GM12865 (cell line): ENCODE results near the gene GFAP.

Experiments used
- DNase-seq: peaks from one replicate; pipeline ENCODE4 v3.0.0; 2010; ENCODE audit warnings: low read depth
- H3K4me3 ChIP-seq: 2 replicates; pipeline ENCODE4 v1.5.1; 2011; ENCODE audit warnings: mild to moderate bottlenecking, low read depth, low read length, control low read depth
- TF ChIP-seq, protein P1 (sequence below): IDR thresholded peaks from 2 replicates; pipeline ENCODE4 v1.5.1; 2011; ENCODE audit warnings: low read length, control low read depth, low read depth, inconsistent platforms; ENCODE audit not compliant: insufficient read depth; ENCODE audit errors: missing control alignments

The GFAP gene

DNA sequence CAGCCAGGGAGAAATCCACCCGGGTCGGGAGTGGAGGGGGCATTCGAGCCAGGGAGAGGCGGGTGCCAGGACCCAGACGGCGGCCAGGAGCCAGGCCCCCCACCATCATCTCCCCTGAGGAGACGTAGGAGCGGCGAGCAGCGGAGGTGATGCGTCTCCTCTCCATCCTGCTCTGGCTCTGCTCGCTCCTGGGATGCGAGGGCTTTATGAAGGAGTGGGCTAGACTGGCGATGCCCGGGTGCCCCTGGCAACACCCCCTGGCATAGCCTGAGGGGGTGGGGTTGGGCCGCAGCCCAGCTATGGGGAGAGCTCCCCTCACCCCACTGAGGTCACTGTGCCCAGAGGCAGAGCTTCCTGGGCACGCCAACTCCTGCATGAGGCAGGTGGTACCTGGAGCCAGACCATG, at the start of gene GFAP:
TSS of gene GFAP (minus strand) at position 180 of the 406 bp plus-strand sequence. CDS start at position 166, 14 bp downstream.
- no peak for DNase-seq
- TF ChIP-seq, protein P1, sequence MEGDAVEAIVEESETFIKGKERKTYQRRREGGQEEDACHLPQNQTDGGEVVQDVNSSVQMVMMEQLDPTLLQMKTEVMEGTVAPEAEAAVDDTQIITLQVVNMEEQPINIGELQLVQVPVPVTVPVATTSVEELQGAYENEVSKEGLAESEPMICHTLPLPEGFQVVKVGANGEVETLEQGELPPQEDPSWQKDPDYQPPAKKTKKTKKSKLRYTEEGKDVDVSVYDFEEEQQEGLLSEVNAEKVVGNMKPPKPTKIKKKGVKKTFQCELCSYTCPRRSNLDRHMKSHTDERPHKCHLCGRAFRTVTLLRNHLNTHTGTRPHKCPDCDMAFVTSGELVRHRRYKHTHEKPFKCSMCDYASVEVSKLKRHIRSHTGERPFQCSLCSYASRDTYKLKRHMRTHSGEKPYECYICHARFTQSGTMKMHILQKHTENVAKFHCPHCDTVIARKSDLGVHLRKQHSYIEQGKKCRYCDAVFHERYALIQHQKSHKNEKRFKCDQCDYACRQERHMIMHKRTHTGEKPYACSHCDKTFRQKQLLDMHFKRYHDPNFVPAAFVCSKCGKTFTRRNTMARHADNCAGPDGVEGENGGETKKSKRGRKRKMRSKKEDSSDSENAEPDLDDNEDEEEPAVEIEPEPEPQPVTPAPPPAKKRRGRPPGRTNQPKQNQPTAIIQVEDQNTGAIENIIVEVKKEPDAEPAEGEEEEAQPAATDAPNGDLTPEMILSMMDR: no peak
- no peak within 1 kb of the TSS for H3K4me3 ChIP-seq

GRCh38 chr17:44961921-44962350, 46.6 kb upstream of the GFAP start:
- DNase-seq: no peak
- TF ChIP-seq, protein P1: no peak
- no peak overlapping the region for H3K4me3 ChIP-seq

DNA sequence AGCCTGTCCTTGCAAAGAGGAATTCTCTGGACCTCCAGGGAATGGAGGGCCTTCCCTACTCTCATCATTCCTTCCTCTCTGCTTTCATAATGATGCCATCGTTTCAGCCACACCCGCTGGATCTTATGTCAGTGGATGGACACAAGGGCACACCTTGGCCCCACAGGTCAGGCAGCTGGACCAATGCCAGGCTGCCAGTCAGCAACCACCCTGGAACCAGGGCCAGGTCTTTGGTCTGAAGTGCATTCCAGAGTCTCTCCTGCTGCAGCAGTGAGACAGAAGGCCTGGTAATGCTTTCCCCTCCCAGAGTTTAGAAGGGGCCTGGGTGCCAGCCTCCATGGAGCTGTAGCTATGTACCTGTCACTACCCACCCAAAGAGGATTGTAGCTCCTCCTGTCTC, 45.4 kb upstream of the GFAP start:
- TF ChIP-seq, protein P1: no peak
- H3K4me3 ChIP-seq: no peak overlapping the region
- DNase-seq: no peak

GRCh38 chr17:44959821-44960531, 44.7 kb upstream of the GFAP start:
- no peak for DNase-seq
- TF ChIP-seq, protein P1: no peak
- no peak overlapping the region for H3K4me3 ChIP-seq

DNA sequence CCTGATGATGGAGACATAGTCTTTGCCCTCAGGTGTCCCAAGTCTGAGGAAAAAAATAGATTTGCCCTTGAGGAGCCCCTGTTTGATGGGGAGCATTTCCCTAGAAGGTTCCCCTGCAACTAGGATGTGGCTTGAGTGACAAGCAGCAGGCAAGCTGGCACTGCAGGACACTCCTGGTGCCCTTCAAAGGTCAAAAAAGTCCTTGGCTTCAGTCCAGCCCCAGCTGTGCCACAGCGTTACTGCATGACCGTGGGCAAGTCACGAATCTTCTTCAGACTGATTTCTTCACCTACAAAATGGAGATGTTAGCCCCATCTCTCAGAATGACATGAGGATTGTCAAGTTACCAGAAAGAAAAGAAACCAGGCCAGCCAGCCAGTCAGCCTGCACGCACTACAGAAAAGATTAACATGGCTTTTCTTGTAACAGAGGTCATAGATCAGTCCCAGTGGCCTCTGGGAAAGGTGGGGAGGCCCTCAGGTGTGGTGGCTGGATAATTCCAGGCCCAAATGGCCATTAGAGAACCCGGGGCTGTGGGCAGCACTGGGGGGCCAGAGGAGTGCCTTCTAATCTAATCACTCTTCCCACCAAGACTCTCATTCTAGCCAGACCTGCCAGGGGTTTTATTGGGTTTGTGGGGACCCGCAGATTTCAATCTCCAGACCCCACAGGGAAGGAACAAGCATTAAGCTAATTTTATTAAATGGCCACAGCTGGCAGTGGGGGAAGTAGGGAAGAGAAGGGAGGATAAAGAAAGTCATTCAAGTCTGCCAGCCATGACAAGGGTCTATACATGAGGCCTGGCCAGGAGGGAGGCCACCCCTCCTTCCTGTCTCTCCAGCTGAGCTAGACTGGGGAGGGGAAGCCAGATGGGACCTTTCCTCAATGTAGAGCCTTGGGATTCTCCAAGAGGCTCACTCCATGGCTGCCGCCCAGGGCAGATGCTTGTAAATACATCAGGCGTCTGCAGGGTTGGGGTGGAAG, 42.0 kb upstream of the GFAP start:
- DNase-seq: no peak
- H3K4me3 ChIP-seq: no peak overlapping the region
- TF ChIP-seq, protein P1: no peak

DNA sequence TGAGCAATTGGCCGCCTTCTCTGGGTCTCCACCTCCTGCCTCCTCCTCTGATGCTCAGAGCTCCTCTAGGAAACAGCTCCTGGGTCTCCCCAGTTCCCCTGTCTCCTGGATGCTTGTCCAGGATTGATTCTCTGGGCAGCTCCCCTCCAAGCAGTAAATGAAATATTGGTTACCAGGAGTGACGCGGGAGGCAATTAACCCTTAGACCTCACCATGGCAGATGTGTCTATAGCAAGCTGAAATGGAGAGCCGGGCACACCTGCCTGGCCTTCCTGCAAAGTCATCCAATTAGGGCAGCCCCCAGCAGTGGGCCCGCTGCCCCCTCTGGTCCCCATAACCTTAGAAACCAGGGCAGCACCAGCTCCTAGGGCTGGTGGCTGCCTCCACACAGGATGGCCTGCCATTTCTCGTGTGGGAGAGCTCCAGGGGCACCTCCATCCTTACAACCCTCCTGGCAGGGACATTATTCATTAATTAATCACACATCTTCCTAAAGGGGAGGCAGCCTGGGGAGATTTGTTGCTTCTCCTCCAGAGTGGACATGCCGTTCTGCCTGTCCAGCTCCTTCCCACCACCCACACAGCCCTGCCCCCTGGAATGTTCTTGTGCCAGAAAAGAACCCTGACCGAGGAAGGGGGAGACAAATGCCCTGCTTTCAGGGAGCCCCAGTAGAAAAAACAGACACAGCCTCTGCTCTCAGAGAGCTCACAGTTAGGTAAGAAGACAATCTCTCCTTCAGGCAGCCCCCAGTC, 40.5 kb upstream of the GFAP start:
- H3K4me3 ChIP-seq: no peak overlapping the region
- DNase-seq: no peak
- TF ChIP-seq, protein P1: no peak
